ENCODE results near the gene LRP1B.

LRP1B gene

GRCh38 chr2:140701726-140702125 lies 1429.1 kb downstream of the LRP1B start:
- no peaks in the 10 kb centered on the region for H3K27me3 ChIP-seq (ENCODE audit: control insufficient read depth in 2 of 2, insufficient read depth in 2 of 2, low read length in 2 of 2)
- no peaks in the 10 kb centered on the region for H3K9me3 ChIP-seq (ENCODE audit: control insufficient read depth in 2 of 2, low read length in 2 of 2)
- H3K4me3 ChIP-seq (ENCODE audit: low read length in 2 of 2) = no peak overlapping the region
- no peak overlapping the region for H3K27ac ChIP-seq (ENCODE audit: low read depth in 2 of 2, low read length in 2 of 2)
- no peak overlapping the region for H3K9ac ChIP-seq (ENCODE audit: low read depth in 1 of 2, low read length in 2 of 2)
- H3K36me3 ChIP-seq (ENCODE audit: control insufficient read depth in 2 of 2, insufficient read depth in 2 of 2, low read length in 2 of 2) = no peaks in the 10 kb centered on the region
- H3K4me1 ChIP-seq (ENCODE audit: control insufficient read depth in 2 of 2, insufficient read depth in 2 of 2, low read length in 2 of 2) = no peaks in the 10 kb centered on the region

GRCh38 chr2:140698636-140699035 lies 1432.2 kb downstream of the LRP1B start:
- no peak overlapping the region for H3K9ac ChIP-seq (ENCODE audit: low read depth in 1 of 2, low read length in 2 of 2)
- H3K27ac ChIP-seq (ENCODE audit: low read depth in 2 of 2, low read length in 2 of 2) = no peak overlapping the region
- no peaks in the 10 kb centered on the region for H3K27me3 ChIP-seq (ENCODE audit: control insufficient read depth in 2 of 2, insufficient read depth in 2 of 2, low read length in 2 of 2)
- no peak overlapping the region for H3K4me3 ChIP-seq (ENCODE audit: low read length in 2 of 2)
- no peaks in the 10 kb centered on the region for H3K9me3 ChIP-seq (ENCODE audit: control insufficient read depth in 2 of 2, low read length in 2 of 2)
- H3K4me1 ChIP-seq (ENCODE audit: control insufficient read depth in 2 of 2, insufficient read depth in 2 of 2, low read length in 2 of 2) = no peaks in the 10 kb centered on the region
- H3K36me3 ChIP-seq (ENCODE audit: control insufficient read depth in 2 of 2, insufficient read depth in 2 of 2, low read length in 2 of 2) = no peaks in the 10 kb centered on the region

- Histone ChIP-seq H3K36me3 (ENCODE audit: control insufficient read depth in 2 of 2, insufficient read depth in 2 of 2, low read length in 2 of 2) (no peaks in the 10 kb centered on the region), H3K4me3 (ENCODE audit: low read length in 2 of 2) (no peak overlapping the region), H3K9me3 (ENCODE audit: control insufficient read depth in 2 of 2, low read length in 2 of 2) (no peaks in the 10 kb centered on the region), H3K27me3 (ENCODE audit: control insufficient read depth in 2 of 2, insufficient read depth in 2 of 2, low read length in 2 of 2) (no peaks in the 10 kb centered on the region), H3K9ac (ENCODE audit: low read depth in 1 of 2, low read length in 2 of 2) (no peak overlapping the region), H3K27ac (ENCODE audit: low read depth in 2 of 2, low read length in 2 of 2) (no peak overlapping the region), H3K4me1 (ENCODE audit: control insufficient read depth in 2 of 2, insufficient read depth in 2 of 2, low read length in 2 of 2) (no peaks in the 10 kb centered on the region)
Measured at GRCh38 chr2:140696449-140696848, 1434.4 kb downstream of the LRP1B start.

GRCh38 chr2:140695155-140695554 lies 1435.7 kb downstream of the LRP1B start:
- no peak overlapping the region for H3K9ac ChIP-seq (ENCODE audit: low read depth in 1 of 2, low read length in 2 of 2)
- H3K4me1 ChIP-seq (ENCODE audit: control insufficient read depth in 2 of 2, insufficient read depth in 2 of 2, low read length in 2 of 2) = no peaks in the 10 kb centered on the region
- no peak overlapping the region for H3K27ac ChIP-seq (ENCODE audit: low read depth in 2 of 2, low read length in 2 of 2)

GRCh38 chr2:140687825-140688224 lies 1443.0 kb downstream of the LRP1B start:
- Histone ChIP-seq H3K27me3 (ENCODE audit: control insufficient read depth in 2 of 2, insufficient read depth in 2 of 2, low read length in 2 of 2) (no peaks in the 10 kb centered on the region), H3K9ac (ENCODE audit: low read depth in 1 of 2, low read length in 2 of 2) (no peak overlapping the region), H3K4me1 (ENCODE audit: control insufficient read depth in 2 of 2, insufficient read depth in 2 of 2, low read length in 2 of 2) (no peaks in the 10 kb centered on the region), H3K27ac (ENCODE audit: low read depth in 2 of 2, low read length in 2 of 2) (no peak overlapping the region), H3K36me3 (ENCODE audit: control insufficient read depth in 2 of 2, insufficient read depth in 2 of 2, low read length in 2 of 2) (no peaks in the 10 kb centered on the region), H3K9me3 (ENCODE audit: control insufficient read depth in 2 of 2, low read length in 2 of 2) (no peaks in the 10 kb centered on the region), H3K4me3 (ENCODE audit: low read length in 2 of 2) (no peak overlapping the region)

More at GRCh38 chr2:140695155-140695554, 1435.7 kb downstream of the LRP1B start:
- no peaks in the 10 kb centered on the region for H3K9me3 ChIP-seq (ENCODE audit: control insufficient read depth in 2 of 2, low read length in 2 of 2)
- no peaks in the 10 kb centered on the region for H3K27me3 ChIP-seq (ENCODE audit: control insufficient read depth in 2 of 2, insufficient read depth in 2 of 2, low read length in 2 of 2)
- H3K4me3 ChIP-seq (ENCODE audit: low read length in 2 of 2) = no peak overlapping the region
- no peaks in the 10 kb centered on the region for H3K36me3 ChIP-seq (ENCODE audit: control insufficient read depth in 2 of 2, insufficient read depth in 2 of 2, low read length in 2 of 2)

GRCh38 chr2:140683658-140684057 lies 1447.2 kb downstream of the LRP1B start:
- H3K4me1 ChIP-seq (ENCODE audit: control insufficient read depth in 2 of 2, insufficient read depth in 2 of 2, low read length in 2 of 2) = no peaks in the 10 kb centered on the region
- H3K9me3 ChIP-seq (ENCODE audit: control insufficient read depth in 2 of 2, low read length in 2 of 2) = no peaks in the 10 kb centered on the region
- H3K4me3 ChIP-seq (ENCODE audit: low read length in 2 of 2) = no peak overlapping the region
- no peaks in the 10 kb centered on the region for H3K27me3 ChIP-seq (ENCODE audit: control insufficient read depth in 2 of 2, insufficient read depth in 2 of 2, low read length in 2 of 2)
- no peak overlapping the region for H3K27ac ChIP-seq (ENCODE audit: low read depth in 2 of 2, low read length in 2 of 2)
- no peaks in the 10 kb centered on the region for H3K36me3 ChIP-seq (ENCODE audit: control insufficient read depth in 2 of 2, insufficient read depth in 2 of 2, low read length in 2 of 2)
- H3K9ac ChIP-seq (ENCODE audit: low read depth in 1 of 2, low read length in 2 of 2) = no peak overlapping the region

GRCh38 chr2:140680862-140681261 lies 1450.0 kb downstream of the LRP1B start:
- Histone ChIP-seq H3K36me3 (ENCODE audit: control insufficient read depth in 2 of 2, insufficient read depth in 2 of 2, low read length in 2 of 2) (no peaks in the 10 kb centered on the region), H3K9ac (ENCODE audit: low read depth in 1 of 2, low read length in 2 of 2) (no peak overlapping the region), H3K27me3 (ENCODE audit: control insufficient read depth in 2 of 2, insufficient read depth in 2 of 2, low read length in 2 of 2) (no peaks in the 10 kb centered on the region), H3K4me3 (ENCODE audit: low read length in 2 of 2) (no peak overlapping the region), H3K27ac (ENCODE audit: low read depth in 2 of 2, low read length in 2 of 2) (no peak overlapping the region), H3K4me1 (ENCODE audit: control insufficient read depth in 2 of 2, insufficient read depth in 2 of 2, low read length in 2 of 2) (no peaks in the 10 kb centered on the region), H3K9me3 (ENCODE audit: control insufficient read depth in 2 of 2, low read length in 2 of 2) (no peaks in the 10 kb centered on the region)

- no peak overlapping the region for H3K9ac ChIP-seq (ENCODE audit: low read depth in 1 of 2, low read length in 2 of 2)
- H3K27me3 ChIP-seq (ENCODE audit: control insufficient read depth in 2 of 2, insufficient read depth in 2 of 2, low read length in 2 of 2) = no peaks in the 10 kb centered on the region
- H3K27ac ChIP-seq (ENCODE audit: low read depth in 2 of 2, low read length in 2 of 2) = no peak overlapping the region
- no peaks in the 10 kb centered on the region for H3K9me3 ChIP-seq (ENCODE audit: control insufficient read depth in 2 of 2, low read length in 2 of 2)
- no peak overlapping the region for H3K4me3 ChIP-seq (ENCODE audit: low read length in 2 of 2)
- no peaks in the 10 kb centered on the region for H3K36me3 ChIP-seq (ENCODE audit: control insufficient read depth in 2 of 2, insufficient read depth in 2 of 2, low read length in 2 of 2)
- H3K4me1 ChIP-seq (ENCODE audit: control insufficient read depth in 2 of 2, insufficient read depth in 2 of 2, low read length in 2 of 2) = no peaks in the 10 kb centered on the region
Measured at GRCh38 chr2:140679752-140680151, 1451.1 kb downstream of the LRP1B start.

GRCh38 chr2:140669911-140670310 lies 1460.9 kb downstream of the LRP1B start:
- H3K27me3 ChIP-seq (ENCODE audit: control insufficient read depth in 2 of 2, insufficient read depth in 2 of 2, low read length in 2 of 2) = no peaks in the 10 kb centered on the region
- no peaks in the 10 kb centered on the region for H3K36me3 ChIP-seq (ENCODE audit: control insufficient read depth in 2 of 2, insufficient read depth in 2 of 2, low read length in 2 of 2)
- no peak overlapping the region for H3K9ac ChIP-seq (ENCODE audit: low read depth in 1 of 2, low read length in 2 of 2)
- no peaks in the 10 kb centered on the region for H3K9me3 ChIP-seq (ENCODE audit: control insufficient read depth in 2 of 2, low read length in 2 of 2)
- H3K4me3 ChIP-seq (ENCODE audit: low read length in 2 of 2) = no peak overlapping the region
- no peaks in the 10 kb centered on the region for H3K4me1 ChIP-seq (ENCODE audit: control insufficient read depth in 2 of 2, insufficient read depth in 2 of 2, low read length in 2 of 2)
- no peak overlapping the region for H3K27ac ChIP-seq (ENCODE audit: low read depth in 2 of 2, low read length in 2 of 2)

- Histone ChIP-seq H3K36me3 (ENCODE audit: control insufficient read depth in 2 of 2, insufficient read depth in 2 of 2, low read length in 2 of 2) (no peaks in the 10 kb centered on the region), H3K4me1 (ENCODE audit: control insufficient read depth in 2 of 2, insufficient read depth in 2 of 2, low read length in 2 of 2) (no peaks in the 10 kb centered on the region), H3K4me3 (ENCODE audit: low read length in 2 of 2) (no peak overlapping the region), H3K27ac (ENCODE audit: low read depth in 2 of 2, low read length in 2 of 2) (no peak overlapping the region), H3K9me3 (ENCODE audit: control insufficient read depth in 2 of 2, low read length in 2 of 2) (no peaks in the 10 kb centered on the region), H3K9ac (ENCODE audit: low read depth in 1 of 2, low read length in 2 of 2) (no peak overlapping the region), H3K27me3 (ENCODE audit: control insufficient read depth in 2 of 2, insufficient read depth in 2 of 2, low read length in 2 of 2) (no peaks in the 10 kb centered on the region)
Measured at GRCh38 chr2:140667203-140667602, 1463.6 kb downstream of the LRP1B start.

- H3K4me1 ChIP-seq (ENCODE audit: control insufficient read depth in 2 of 2, insufficient read depth in 2 of 2, low read length in 2 of 2) = no peaks in the 10 kb centered on the region
- H3K36me3 ChIP-seq (ENCODE audit: control insufficient read depth in 2 of 2, insufficient read depth in 2 of 2, low read length in 2 of 2) = no peaks in the 10 kb centered on the region
- H3K4me3 ChIP-seq (ENCODE audit: low read length in 2 of 2) = no peak overlapping the region
- no peak overlapping the region for H3K9ac ChIP-seq (ENCODE audit: low read depth in 1 of 2, low read length in 2 of 2)
- no peak overlapping the region for H3K27ac ChIP-seq (ENCODE audit: low read depth in 2 of 2, low read length in 2 of 2)
- no peaks in the 10 kb centered on the region for H3K9me3 ChIP-seq (ENCODE audit: control insufficient read depth in 2 of 2, low read length in 2 of 2)
- H3K27me3 ChIP-seq (ENCODE audit: control insufficient read depth in 2 of 2, insufficient read depth in 2 of 2, low read length in 2 of 2) = no peaks in the 10 kb centered on the region
Measured at GRCh38 chr2:140662504-140662903, 1468.3 kb downstream of the LRP1B start.

Data from mucosa of rectum (tissue), 2 donors.